NT2/D1 (cell line): ENCODE data around the gene MMP24.

Source experiments
- YY1 ChIP-seq: IDR thresholded peaks from 2 replicates; pipeline ENCODE4 v1.6.1; 2011; ENCODE audit not compliant: insufficient read length, insufficient read depth
- ZNF274 ChIP-seq: IDR thresholded peaks from 2 replicates; pipeline ENCODE4 v1.6.1; 2011; ENCODE audit warnings: mild to moderate bottlenecking, low read depth, low read length

DNA sequence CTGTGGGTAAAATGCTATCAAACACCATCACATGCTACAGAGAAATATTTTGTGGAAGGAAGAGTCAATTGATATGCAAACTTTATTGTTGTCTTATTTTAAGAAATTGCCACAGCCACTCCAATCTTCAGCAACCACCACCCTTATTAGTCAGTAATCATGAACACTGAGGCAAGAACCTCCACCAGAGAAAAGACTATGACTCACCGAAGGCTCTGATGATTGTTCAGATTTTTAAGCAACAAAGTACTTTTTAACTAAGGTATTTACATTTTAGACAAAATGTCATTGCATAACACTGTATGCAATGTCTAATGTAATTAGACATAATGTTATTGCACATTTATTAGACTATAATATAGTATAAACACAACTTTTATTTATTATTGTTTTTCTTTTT lies 26.2 kb upstream of the MMP24 start:
- TF ChIP-seq YY1 (no peak), ZNF274 (no peak)
